Ishikawa (cell line): ENCODE measurements around the gene ZCWPW1.

Source experiments
- CEBPB ChIP-seq: IDR thresholded peaks from 2 replicates; pipeline ENCODE4 v1.6.1; 2012
- CREB1 ChIP-seq: IDR thresholded peaks from 2 replicates; pipeline ENCODE4 v1.6.1; 2012; ENCODE audit warnings: low read depth
- EGR1 ChIP-seq: IDR thresholded peaks from 2 replicates; pipeline ENCODE4 v1.6.1; 2012
- EP300 ChIP-seq: IDR thresholded peaks from 2 replicates; pipeline ENCODE4 v1.6.1; 2012; ENCODE audit warnings: borderline replicate concordance
- FOXM1 ChIP-seq: IDR thresholded peaks from 2 replicates; pipeline ENCODE4 v1.6.1; 2012; ENCODE audit warnings: low read depth, borderline replicate concordance
- NFIC ChIP-seq: IDR thresholded peaks from 2 replicates; pipeline ENCODE4 v1.6.1; 2012
- RAD21 ChIP-seq: IDR thresholded peaks from 2 replicates; pipeline ENCODE4 v1.6.1; 2012; ENCODE audit warnings: low read depth
- TAF1 ChIP-seq: IDR thresholded peaks from 2 replicates; pipeline ENCODE4 v1.6.1; 2012; ENCODE audit warnings: low read depth, mild to moderate bottlenecking
- TCF12 ChIP-seq: IDR thresholded peaks from 2 replicates; pipeline ENCODE4 v1.6.1; 2012; ENCODE audit warnings: low read depth
- TEAD4 ChIP-seq: IDR thresholded peaks from 2 replicates; pipeline ENCODE4 v1.6.1; 2012
- YY1 ChIP-seq: IDR thresholded peaks from 2 replicates; pipeline ENCODE4 v1.6.1; 2012; ENCODE audit warnings: low read depth
- ZBTB7A ChIP-seq: IDR thresholded peaks from 2 replicates; pipeline ENCODE4 v1.6.1; 2012; ENCODE audit warnings: low read depth
- TF ChIP-seq, protein P1 (sequence below): IDR thresholded peaks from 2 replicates; pipeline ENCODE4 v1.6.1; 2012
- TF ChIP-seq, protein P2 (sequence below): IDR thresholded peaks from 2 replicates; pipeline ENCODE4 v1.6.1; 2012; ENCODE audit warnings: low read depth, mild to moderate bottlenecking
- TF ChIP-seq, protein P3 (sequence below): IDR thresholded peaks from 2 replicates; pipeline ENCODE4 v1.6.1; 2012

Gene ZCWPW1

DNA sequence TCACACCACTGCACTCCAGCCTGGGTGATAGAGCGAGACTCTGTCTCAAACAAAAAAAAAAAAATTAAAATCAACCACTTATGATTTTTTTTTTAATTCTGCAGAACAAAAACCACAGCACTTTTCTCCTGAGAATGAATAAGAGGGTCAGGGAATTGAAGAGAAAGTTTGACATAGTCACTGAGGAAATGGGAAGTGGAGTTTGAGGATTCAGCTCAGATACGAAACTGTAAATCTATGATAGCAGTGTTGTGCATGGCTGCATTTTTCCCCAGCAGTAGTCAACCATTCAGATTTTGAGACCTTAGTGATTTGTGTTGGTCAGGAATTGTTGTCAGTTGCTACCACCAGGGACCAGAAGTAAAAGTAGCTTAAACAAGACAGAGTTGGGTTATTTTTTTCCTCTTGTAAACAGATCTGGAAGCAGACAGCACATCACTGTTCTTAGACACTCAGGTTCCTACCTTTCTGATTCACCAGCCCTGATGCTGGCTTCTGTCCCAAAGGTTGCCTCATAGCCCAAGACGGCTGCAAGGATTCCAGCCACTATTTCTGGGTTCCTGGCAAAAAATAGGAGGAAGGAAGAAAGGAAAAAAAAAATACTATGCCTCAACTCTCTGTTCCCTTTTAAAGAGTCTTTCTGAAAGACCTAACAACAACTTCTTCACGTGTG is 35.1 kb downstream of the ZCWPW1 start:
- TF ChIP-seq RAD21 (no peak), TCF12 (no peak), YY1 (no peak), EGR1 (no peak), TEAD4 (no peak), TAF1 (no peak), ZBTB7A (no peak), EP300 (no peak), CEBPB (no peak)
- TF ChIP-seq, protein P1, sequence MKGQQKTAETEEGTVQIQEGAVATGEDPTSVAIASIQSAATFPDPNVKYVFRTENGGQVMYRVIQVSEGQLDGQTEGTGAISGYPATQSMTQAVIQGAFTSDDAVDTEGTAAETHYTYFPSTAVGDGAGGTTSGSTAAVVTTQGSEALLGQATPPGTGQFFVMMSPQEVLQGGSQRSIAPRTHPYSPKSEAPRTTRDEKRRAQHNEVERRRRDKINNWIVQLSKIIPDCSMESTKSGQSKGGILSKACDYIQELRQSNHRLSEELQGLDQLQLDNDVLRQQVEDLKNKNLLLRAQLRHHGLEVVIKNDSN, result no peak
- TF ChIP-seq, protein P2, sequence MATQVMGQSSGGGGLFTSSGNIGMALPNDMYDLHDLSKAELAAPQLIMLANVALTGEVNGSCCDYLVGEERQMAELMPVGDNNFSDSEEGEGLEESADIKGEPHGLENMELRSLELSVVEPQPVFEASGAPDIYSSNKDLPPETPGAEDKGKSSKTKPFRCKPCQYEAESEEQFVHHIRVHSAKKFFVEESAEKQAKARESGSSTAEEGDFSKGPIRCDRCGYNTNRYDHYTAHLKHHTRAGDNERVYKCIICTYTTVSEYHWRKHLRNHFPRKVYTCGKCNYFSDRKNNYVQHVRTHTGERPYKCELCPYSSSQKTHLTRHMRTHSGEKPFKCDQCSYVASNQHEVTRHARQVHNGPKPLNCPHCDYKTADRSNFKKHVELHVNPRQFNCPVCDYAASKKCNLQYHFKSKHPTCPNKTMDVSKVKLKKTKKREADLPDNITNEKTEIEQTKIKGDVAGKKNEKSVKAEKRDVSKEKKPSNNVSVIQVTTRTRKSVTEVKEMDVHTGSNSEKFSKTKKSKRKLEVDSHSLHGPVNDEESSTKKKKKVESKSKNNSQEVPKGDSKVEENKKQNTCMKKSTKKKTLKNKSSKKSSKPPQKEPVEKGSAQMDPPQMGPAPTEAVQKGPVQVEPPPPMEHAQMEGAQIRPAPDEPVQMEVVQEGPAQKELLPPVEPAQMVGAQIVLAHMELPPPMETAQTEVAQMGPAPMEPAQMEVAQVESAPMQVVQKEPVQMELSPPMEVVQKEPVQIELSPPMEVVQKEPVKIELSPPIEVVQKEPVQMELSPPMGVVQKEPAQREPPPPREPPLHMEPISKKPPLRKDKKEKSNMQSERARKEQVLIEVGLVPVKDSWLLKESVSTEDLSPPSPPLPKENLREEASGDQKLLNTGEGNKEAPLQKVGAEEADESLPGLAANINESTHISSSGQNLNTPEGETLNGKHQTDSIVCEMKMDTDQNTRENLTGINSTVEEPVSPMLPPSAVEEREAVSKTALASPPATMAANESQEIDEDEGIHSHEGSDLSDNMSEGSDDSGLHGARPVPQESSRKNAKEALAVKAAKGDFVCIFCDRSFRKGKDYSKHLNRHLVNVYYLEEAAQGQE, result no peak
- TF ChIP-seq, protein P3, sequence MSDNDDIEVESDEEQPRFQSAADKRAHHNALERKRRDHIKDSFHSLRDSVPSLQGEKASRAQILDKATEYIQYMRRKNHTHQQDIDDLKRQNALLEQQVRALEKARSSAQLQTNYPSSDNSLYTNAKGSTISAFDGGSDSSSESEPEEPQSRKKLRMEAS, result no peak

DNA sequence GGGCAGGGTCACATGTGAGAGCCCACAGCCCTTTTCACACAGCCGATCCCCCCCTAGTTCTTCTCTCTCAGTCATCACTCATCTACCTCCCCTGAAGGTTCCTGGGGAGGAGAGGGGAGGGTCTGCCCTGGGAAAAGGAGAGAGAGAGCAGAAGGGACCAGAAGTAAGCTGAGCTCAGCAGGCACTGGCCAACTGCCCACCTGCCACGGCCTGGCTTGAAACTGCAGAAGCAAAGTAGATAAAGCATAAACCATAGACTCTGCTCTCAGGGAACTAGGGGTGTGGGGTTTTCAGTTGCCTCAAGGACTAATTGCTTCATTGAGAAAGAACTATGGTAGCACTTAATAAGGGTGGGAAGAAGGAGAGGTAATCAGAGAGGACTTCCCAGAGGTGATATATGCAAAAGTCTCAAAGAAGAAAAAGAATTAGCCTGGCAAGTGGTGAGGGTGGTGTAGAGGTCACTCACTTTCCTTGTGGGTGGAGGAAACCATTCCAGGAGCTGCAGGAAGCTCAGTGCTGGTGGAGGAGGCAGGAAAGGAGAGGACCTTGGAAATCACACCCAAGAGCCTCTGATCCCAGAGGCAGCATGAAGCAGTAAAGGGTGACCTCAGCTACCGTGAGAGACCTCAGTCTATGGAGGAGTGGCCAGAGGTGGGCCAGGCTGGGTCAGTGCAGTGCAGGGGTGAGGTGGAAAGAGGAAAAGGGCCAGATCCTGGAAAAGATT is 38.1 kb downstream of the ZCWPW1 start:
- TF ChIP-seq TEAD4, result no peak
- TF ChIP-seq, protein P3, result no peak
- no peak for TF ChIP-seq ZBTB7A
- TF ChIP-seq NFIC, result no peak

DNA sequence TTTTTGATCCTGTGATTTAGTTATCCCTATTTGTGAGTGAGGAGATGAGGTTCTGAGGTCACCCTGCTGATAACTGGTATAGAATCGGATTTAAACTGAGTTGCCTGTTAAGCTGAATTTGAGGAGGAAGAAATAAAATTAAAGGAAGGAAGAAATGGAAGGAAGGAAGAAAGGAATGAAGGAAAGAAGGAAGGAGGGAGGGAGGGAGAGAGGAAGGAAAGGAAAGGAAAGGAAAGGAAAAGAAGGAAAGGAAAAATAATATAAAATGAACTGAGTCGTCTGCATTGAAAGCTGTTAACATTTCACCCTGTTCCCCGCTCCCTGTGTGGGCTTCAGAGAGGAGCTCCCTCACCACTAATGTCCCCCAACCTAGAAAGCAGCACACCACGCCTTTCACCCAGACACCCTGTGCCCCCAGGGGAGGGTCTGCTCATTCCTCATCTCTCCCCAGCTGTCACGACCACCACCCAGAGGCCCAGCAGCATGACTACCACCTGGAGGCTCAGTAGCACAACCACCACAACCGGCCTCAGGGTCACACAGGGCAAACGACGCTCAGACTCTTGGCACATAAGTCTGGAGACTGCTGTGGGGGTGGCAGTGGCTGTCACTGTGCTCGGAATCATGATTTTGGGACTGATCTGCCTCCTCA is 38.9 kb downstream of the ZCWPW1 start:
- TF ChIP-seq FOXM1 (no peak), ZBTB7A (no peak), CEBPB (no peak)

DNA sequence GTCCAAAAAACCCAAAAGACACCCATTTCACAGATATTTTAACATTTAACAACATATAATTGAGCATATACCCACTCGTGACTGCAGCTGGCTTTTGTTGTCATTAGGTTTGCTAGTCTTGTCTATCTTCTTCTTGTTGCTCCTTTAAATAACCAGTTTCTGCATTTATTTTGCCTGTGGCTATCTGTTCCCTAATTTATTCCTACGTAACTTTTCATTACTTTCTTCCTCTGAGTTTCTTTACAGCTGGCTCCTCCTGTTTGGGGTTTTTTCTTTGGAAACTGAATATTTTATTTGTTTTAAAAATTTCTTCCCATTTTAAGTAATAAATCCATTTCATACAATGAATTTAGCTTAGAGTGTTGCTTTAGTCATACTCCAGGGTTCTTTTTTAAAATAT is 40.8 kb downstream of the ZCWPW1 start:
- no peak for TF ChIP-seq RAD21
- TF ChIP-seq, protein P2, result no peak
- TF ChIP-seq FOXM1, result no peak
- TF ChIP-seq, protein P1, result no peak
- no peak for TF ChIP-seq CEBPB
- TF ChIP-seq NFIC, result no peak
- TF ChIP-seq EP300, result no peak
- no peak for TF ChIP-seq TEAD4
- no peak for TF ChIP-seq TAF1
- TF ChIP-seq ZBTB7A, result no peak
- TF ChIP-seq YY1, result no peak
- TF ChIP-seq TCF12, result no peak
- TF ChIP-seq, protein P3, result no peak
- TF ChIP-seq CREB1, result no peak
- no peak for TF ChIP-seq EGR1

DNA sequence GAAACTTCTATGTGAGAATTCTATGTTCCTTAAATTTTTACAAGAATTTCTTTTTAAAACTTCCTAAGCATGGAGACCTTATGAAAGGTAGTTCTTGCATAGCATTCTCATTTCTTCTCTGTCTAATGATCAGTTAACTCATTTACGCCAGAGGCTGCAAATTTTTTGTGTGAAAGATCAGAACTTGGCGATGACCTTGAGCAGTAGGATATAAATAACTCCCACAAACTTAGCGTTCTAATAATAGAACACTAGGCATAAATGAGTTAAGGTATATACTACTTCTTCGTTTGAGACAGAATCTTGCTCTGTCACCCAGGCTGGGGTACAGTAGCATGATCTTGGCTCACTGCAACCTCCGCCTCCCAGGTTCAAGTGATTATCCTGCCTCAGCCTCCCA is 41.6 kb downstream of the ZCWPW1 start:
- no peak for TF ChIP-seq EGR1
- TF ChIP-seq ZBTB7A, result no peak
- no peak for TF ChIP-seq EP300
- TF ChIP-seq, protein P2, result no peak
- TF ChIP-seq, protein P3, result no peak
- TF ChIP-seq, protein P1, result no peak
- no peak for TF ChIP-seq RAD21
- TF ChIP-seq CEBPB, result no peak
- no peak for TF ChIP-seq CREB1
- no peak for TF ChIP-seq FOXM1
- no peak for TF ChIP-seq YY1
- TF ChIP-seq TCF12, result no peak
- no peak for TF ChIP-seq TAF1
- TF ChIP-seq TEAD4, result no peak
